GM21723 (cell line): ENCODE data around the gene SMAD3.

Experiments
- ATAC-seq: cut with Tn5 transposase; IDR thresholded peaks from one replicate; pipeline ENCODE4 v1.9.1; 2021; ENCODE audit warnings: mild to moderate bottlenecking, moderate library complexity; ENCODE audit not compliant: unreplicated experiment

Gene SMAD3

GRCh38 chr15:67095912-67096311, 30.5 kb downstream of the SMAD3 start:
- ATAC-seq = no peak

GRCh38 chr15:67096546-67097294, 31.3 kb downstream of the SMAD3 start:
- no peak for ATAC-seq

- ATAC-seq = no peak
Observed at GRCh38 chr15:67097424-67097823, 32.0 kb downstream of the SMAD3 start.

- no peak for ATAC-seq
Observed at GRCh38 chr15:67097930-67098740, 32.7 kb downstream of the SMAD3 start.

GRCh38 chr15:67098768-67099282, 33.4 kb downstream of the SMAD3 start:
- no peak for ATAC-seq

- no peak for ATAC-seq
Observed at GRCh38 chr15:67100124-67100791, 34.9 kb downstream of the SMAD3 start.

- ATAC-seq = peak; percentile 70
Observed at GRCh38 chr15:67100801-67101581, 35.6 kb downstream of the SMAD3 start.

GRCh38 chr15:67101911-67102598, 36.7 kb downstream of the SMAD3 start:
- no peak for ATAC-seq

- no peak for ATAC-seq
Observed at GRCh38 chr15:67102599-67102929, 37.2 kb downstream of the SMAD3 start.

- no peak for ATAC-seq
Observed at GRCh38 chr15:67103021-67103420, 37.6 kb downstream of the SMAD3 start.

- no peak for ATAC-seq
Observed at GRCh38 chr15:67103432-67103831, 38.0 kb downstream of the SMAD3 start.

- ATAC-seq = no peak
Observed at GRCh38 chr15:67103869-67104268, 38.5 kb downstream of the SMAD3 start.

- no peak for ATAC-seq
Observed at GRCh38 chr15:67104510-67104909, 39.1 kb downstream of the SMAD3 start.

- ATAC-seq = no peak
Observed at GRCh38 chr15:67105065-67105951, 39.9 kb downstream of the SMAD3 start.

GRCh38 chr15:67105991-67106763, 40.8 kb downstream of the SMAD3 start:
- ATAC-seq = no peak

- no peak for ATAC-seq
Observed at GRCh38 chr15:67106764-67107013, 41.3 kb downstream of the SMAD3 start.

- no peak for ATAC-seq
Observed at GRCh38 chr15:67107014-67107812, 41.8 kb downstream of the SMAD3 start.
